Thymus (tissue), 11 donors: Measurements from ENCODE around the gene BGLAP. TPM values are rescaled to one million over a fixed set of nuclear protein-coding genes. Genes with fewer than 3 reads are reported as not detected.
A peak's percentile ranks its signal among the peaks of the same experiment; 100 is the strongest.

Experiments used
- DNase-seq, 9 donors: peaks; one replicate each; pipeline ENCODE4 v3.0.0-alpha.2; 2013; ENCODE audit warnings: low spot score in 9 of 9, low read depth in 6 of 9, missing footprints in 1 of 9
- H3K27ac ChIP-seq, 2 donors: one replicate each; pipeline ENCODE4 v1.5.1; 2013; ENCODE audit warnings: control low read depth in 1 of 2, low read depth in 1 of 2, low read length in 1 of 2, mild to moderate bottlenecking in 1 of 2, moderate library complexity in 1 of 2
- H3K27me3 ChIP-seq, 2 donors: one replicate each; pipeline ENCODE4 v1.5.1; 2013; ENCODE audit warnings: low read length in 1 of 2; ENCODE audit not compliant: control insufficient read depth in 2 of 2, insufficient read depth in 1 of 2
- H3K36me3 ChIP-seq, 2 donors: one replicate each; pipeline ENCODE4 v1.5.1; 2013; ENCODE audit warnings: low read length in 1 of 2, mild to moderate bottlenecking in 1 of 2, moderate library complexity in 1 of 2; ENCODE audit not compliant: control insufficient read depth in 2 of 2, insufficient read depth in 2 of 2
- H3K4me1 ChIP-seq, 2 donors: one replicate each; pipeline ENCODE4 v1.5.1; 2013; ENCODE audit warnings: low read length in 2 of 2; ENCODE audit not compliant: control insufficient read depth in 2 of 2, insufficient read depth in 2 of 2
- H3K4me3 ChIP-seq, 2 donors: one replicate each; pipeline ENCODE4 v1.5.1; 2013; ENCODE audit warnings: low read length in 2 of 2, control low read depth in 1 of 2, mild to moderate bottlenecking in 1 of 2
- H3K9me3 ChIP-seq, 2 donors: one replicate each; pipeline ENCODE4 v1.5.1; 2013; ENCODE audit warnings: low read length in 1 of 2, mild to moderate bottlenecking in 1 of 2; ENCODE audit not compliant: control insufficient read depth in 2 of 2, insufficient read depth in 1 of 2
- WGBS: extraction: QIAGEN DNeasy Blood & Tissue Kit; methylation state at CpG from one replicate; pipeline ENCODE4 v1.1.7; 2013; 5-methylcytosine and 5-hydroxymethylcytosine counted together
- polyA plus RNA-seq: library from polyadenylated mRNA; stranded (reverse); fragments of 200-250 nt; gene quantifications from one replicate; pipeline ENCODE4 v1.2.3, GENCODE V29; 2013
- total RNA-seq: library from RNA; stranded (reverse); fragments of 120-200 nt; gene quantifications from one replicate; pipeline ENCODE4 v1.2.4, GENCODE V29; 2013
- donor health status: healthy.

BGLAP gene
- total and polyA plus RNA-seq, 2 donors = 0.66 to 4.3 TPM

- H3K27me3 ChIP-seq = no peaks in the 10 kb centered on the region
- over 99% methylated on average over 8 of the region's 8 CpGs for WGBS
- H3K36me3 ChIP-seq = peaks cover 12 to 17% of the 10 kb centered on the region in 2 donors
- H3K9me3 ChIP-seq = no peaks in the 10 kb centered on the region
- H3K4me3 ChIP-seq = no peak overlapping the region
- H3K27ac ChIP-seq = no peak overlapping the region
- H3K4me1 ChIP-seq = peaks cover 13 to 23% of the 10 kb centered on the region in 2 donors
- no peak for DNase-seq
Measured at GRCh38 chr1:156286061-156286460, 44.1 kb downstream of the BGLAP start.

- peaks cover 30 to 37% of the 10 kb centered on the region in 2 donors for H3K36me3 ChIP-seq
- H3K4me1 ChIP-seq = peaks cover 2 to 6% of the 10 kb centered on the region in 2 donors
- no peaks in the 10 kb centered on the region for H3K27me3 ChIP-seq
- DNase-seq = no peak
- no peak overlapping the region for H3K27ac ChIP-seq
- H3K4me3 ChIP-seq = no peak overlapping the region
- no peaks in the 10 kb centered on the region for H3K9me3 ChIP-seq
Measured at GRCh38 chr1:156289857-156290256, 47.9 kb downstream of the BGLAP start.

- Histone ChIP-seq H3K36me3 (peaks cover 19 to 25% of the 10 kb centered on the region in 2 donors), H3K27me3 (no peaks in the 10 kb centered on the region), H3K4me1 (peaks cover 11 to 12% of the 10 kb centered on the region in 2 donors), H3K4me3 (no peak overlapping the region), H3K9me3 (no peaks in the 10 kb centered on the region), H3K27ac (no peak overlapping the region)
- DNase-seq = peak in 1 of 9 donors; percentile 5
- WGBS = 70% methylated on average over 37 of the region's 37 CpGs
Measured at GRCh38 chr1:156291226-156292061, 49.5 kb downstream of the BGLAP start.

Other genes starting within 250 kb of the BGLAP start
- 262 TPM for gene SSR2, start 221.2 kb upstream of the BGLAP start, total RNA-seq
- gene SSR2, start 221.2 kb upstream of the BGLAP start, polyA plus RNA-seq = 251 TPM
- gene UBQLN4, start 188.4 kb upstream of the BGLAP start, total RNA-seq = 10.4 TPM
- 15.1 TPM for gene UBQLN4, start 188.4 kb upstream of the BGLAP start, polyA plus RNA-seq
- 75.9 TPM for gene LAMTOR2, start 187.4 kb upstream of the BGLAP start, total RNA-seq
- 82.2 TPM for gene LAMTOR2, start 187.4 kb upstream of the BGLAP start, polyA plus RNA-seq
- gene RAB25, start 181.0 kb upstream of the BGLAP start, total RNA-seq = 17.6 TPM
- gene RAB25, start 181.0 kb upstream of the BGLAP start, polyA plus RNA-seq = 43.1 TPM
- gene MEX3A, start 159.7 kb upstream of the BGLAP start, total RNA-seq = 1.3 TPM
- 0.55 TPM for gene MEX3A, start 159.7 kb upstream of the BGLAP start, polyA plus RNA-seq
- gene LMNA, start 127.5 kb upstream of the BGLAP start, total RNA-seq = 51.6 TPM
- 68.3 TPM for gene LMNA, start 127.5 kb upstream of the BGLAP start, polyA plus RNA-seq
- gene SEMA4A, start 88.6 kb upstream of the BGLAP start, total RNA-seq = 6.4 TPM
- 14.8 TPM for gene SEMA4A, start 88.6 kb upstream of the BGLAP start, polyA plus RNA-seq
- gene SLC25A44, start 48.1 kb upstream of the BGLAP start, total RNA-seq = 8.8 TPM
- gene SLC25A44, start 48.1 kb upstream of the BGLAP start, polyA plus RNA-seq = 10.7 TPM
- 56.8 TPM for gene PMF1, start 29.2 kb upstream of the BGLAP start, total RNA-seq
- gene PMF1, start 29.2 kb upstream of the BGLAP start, polyA plus RNA-seq = 67.4 TPM
- gene PAQR6, start 5.9 kb downstream of the BGLAP start, total RNA-seq = 0.61 TPM
- 8.6 TPM for gene PAQR6, start 5.9 kb downstream of the BGLAP start, polyA plus RNA-seq
- gene SMG5, start 40.6 kb downstream of the BGLAP start, total RNA-seq = 32.3 TPM
- gene SMG5, start 40.6 kb downstream of the BGLAP start, polyA plus RNA-seq = 28.2 TPM
- 3.4 TPM for gene TMEM79, start 42.1 kb downstream of the BGLAP start, total RNA-seq
- 10.2 TPM for gene TMEM79, start 42.1 kb downstream of the BGLAP start, polyA plus RNA-seq
- 20.3 TPM for gene GLMP, start 53.5 kb downstream of the BGLAP start, total RNA-seq
- gene GLMP, start 53.5 kb downstream of the BGLAP start, polyA plus RNA-seq = 40.0 TPM
- not detected for gene VHLL, start 57.1 kb downstream of the BGLAP start, total RNA-seq
- gene VHLL, start 57.1 kb downstream of the BGLAP start, polyA plus RNA-seq = 0.09 TPM
- 296 TPM for gene CCT3, start 96.1 kb downstream of the BGLAP start, total RNA-seq
- gene CCT3, start 96.1 kb downstream of the BGLAP start, polyA plus RNA-seq = 114 TPM
- 0.71 TPM for gene TSACC, start 96.3 kb downstream of the BGLAP start, total RNA-seq
- 0.27 TPM for gene TSACC, start 96.3 kb downstream of the BGLAP start, polyA plus RNA-seq
- gene RHBG, start 127.0 kb downstream of the BGLAP start, total RNA-seq = 0.05 TPM
- gene RHBG, start 127.0 kb downstream of the BGLAP start, polyA plus RNA-seq = 0.37 TPM